Adrenal gland (tissue), 12 donors: ENCODE measurements around the gene MT1B. TPM values are rescaled to one million over a fixed set of nuclear protein-coding genes. Genes with fewer than 3 reads are reported as not detected.
"Not testable (repeated sequence)": the region's sequence is repeated elsewhere in the genome, so short reads cannot be mapped to it uniquely, and the experiment has no call there.

Experiments used
- DNase-seq, 7 donors: peaks; one replicate each; pipeline ENCODE4 v3.0.0-alpha.2; 2019 to 2020
- H3K27ac ChIP-seq, 5 donors: fragments of 200-600 bp; sonication (generic) in 4 of 5; 1 replicate in 3 of 5; 2 replicates in 2 of 5; pipeline versions ENCODE4 v1.5.1 to v1.8.0; 2016 to 2020; ENCODE audit warnings: mild to moderate bottlenecking in 1 of 5
- H3K27me3 ChIP-seq: fragments of 200-600 bp; 2 replicates; pipeline ENCODE4 v1.8.0; 2021
- H3K36me3 ChIP-seq, 2 donors: fragments of 200-600 bp; replicated peaks in 1 of 2; 1 replicate in 1 of 2; 2 replicates in 1 of 2; pipeline versions ENCODE4 v1.5.1 to v1.8.0; 2018 to 2022
- H3K4me1 ChIP-seq, 2 donors: fragments of 200-600 bp; replicated peaks in 1 of 2; 1 replicate in 1 of 2; 2 replicates in 1 of 2; pipeline versions ENCODE4 v1.5.1 to v1.8.0; 2018 to 2021
- H3K4me3 ChIP-seq, 4 donors: fragments of 200-600 bp; sonication (generic) in 3 of 4; one replicate each; pipeline ENCODE4 v1.5.1; 2016 to 2018
- H3K9me3 ChIP-seq, 3 donors: fragments of 200-600 bp; sonication (generic) in 1 of 3; replicated peaks in 1 of 3; 1 replicate in 2 of 3; 2 replicates in 1 of 3; pipeline versions ENCODE4 v1.5.1 to v1.8.0; 2016 to 2021
- POLR2A ChIP-seq, 2 donors: fragments of 450-650 bp; IDR thresholded peaks; one replicate each; pipeline ENCODE4 v1.6.1; 2017; ENCODE audit warnings: antibody characterized with exemption in 2 of 2, mild to moderate bottlenecking in 2 of 2, moderate library complexity in 1 of 2
- WGBS, 4 donors: extraction: QIAGEN DNeasy Blood & Tissue Kit in 2 of 4; methylation state at CpG; one replicate each; pipeline versions ENCODE4 v1.1.5 to v1.1.7; 2013 to 2017; 5-methylcytosine and 5-hydroxymethylcytosine counted together
- intact Hi-C, 2 donors: fragments of 100-400 bp; cut with DNase I; formaldehyde crosslinking; loops; one replicate each; pipeline versions ENCODE4 v1.14.1 to v1.15.0; 2022 to 2023
- polyA plus RNA-seq, 3 donors: library from polyadenylated mRNA; stranded (reverse); fragments of 200-250 nt in 2 of 3; fragments of 350-450 nt in 1 of 3; fragmentation: Illumina TruSeq in 1 of 3; extraction: RNeasy Lipid Tissue Mini Kit (QIAGEN cat#74804) in 1 of 3; gene quantifications; one replicate each; pipeline ENCODE4 v1.2.3, GENCODE V29; 2013 to 2014
- total RNA-seq, 9 donors: library from RNA; depleted of rRNA in 4 of 9; stranded (reverse); fragments of >200 nt in 4 of 9; fragments of 120-200 nt in 1 of 9; fragmentation: NEBNext Ultra II Directional in 1 of 9; extraction: Animal tissue kit (Norgen Biotek cat#: 25700) in 1 of 9; gene quantifications; one replicate each; pipeline versions ENCODE4 v1.1.0 to v1.2.4, GENCODE V29; 2013 to 2023
- TF ChIP-seq, protein P1 (sequence below), 6 experiments: fragments of 450-650 bp in 4 of 6; fragments of 200-600 bp in 2 of 6; sonication (generic) in 1 of 6; IDR thresholded peaks; 1 replicate in 5 of 6; 2 replicates in 1 of 6; pipeline versions ENCODE4 v1.5.1 to v1.8.0; 2016 to 2021; ENCODE audit warnings: antibody characterized with exemption in 6 of 6, mild to moderate bottlenecking in 2 of 6, moderate library complexity in 1 of 6
- donor health status: healthy with polysubstance abuse.
- donor health status: Bipolar disorder and iron deficiency.
- donor health status: DM: yes; HTN: yes; CAD: no.
- donor health status: DM: no; HTN: no; CAD: no.
- donor health status: DM: no; HTN: no; CAD: no.
- donor health status: DM: yes; HTN: yes; CAD: no.

The MT1B gene
- total and polyA plus RNA-seq, 12 donors, result not detected

DNA sequence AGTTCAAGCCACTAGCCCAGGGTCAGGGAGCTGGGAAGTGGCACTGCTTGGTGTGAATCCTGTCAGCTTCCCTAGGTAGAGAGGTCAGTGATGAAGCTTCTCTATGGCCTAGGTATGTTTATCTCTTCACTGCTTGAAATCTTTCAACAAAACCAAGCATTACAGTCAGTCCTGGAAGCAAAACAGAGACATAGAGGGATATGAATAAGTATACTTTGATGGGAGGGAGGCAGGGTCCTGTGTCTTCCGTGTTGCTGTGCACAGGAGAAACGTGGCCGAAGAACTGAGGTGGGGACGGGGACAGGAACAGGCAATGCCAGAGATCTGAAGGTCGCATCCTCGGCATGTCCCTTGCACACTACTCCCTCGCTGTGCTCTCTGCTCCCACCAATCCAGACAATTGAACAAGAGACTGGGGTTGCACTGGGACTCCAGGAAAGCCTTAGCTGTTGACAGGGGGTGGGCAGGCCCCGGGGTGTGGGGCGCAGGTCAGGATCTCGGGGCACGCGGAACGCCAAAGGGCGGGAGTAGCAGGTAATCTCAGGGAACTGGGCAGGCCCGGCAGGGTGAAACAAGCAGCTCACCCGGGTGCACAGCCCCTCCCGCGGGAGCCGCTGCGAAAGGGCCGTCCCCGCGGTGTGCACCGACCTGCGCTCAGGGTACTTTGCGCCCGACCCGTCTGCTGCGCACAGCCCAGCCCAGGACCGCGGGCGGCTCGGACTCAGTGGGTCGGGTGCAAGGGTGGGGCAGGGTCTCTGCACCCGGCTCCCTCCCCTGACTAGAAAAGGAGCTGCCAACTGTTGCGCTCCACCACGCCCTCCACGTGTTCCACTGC lies 17.5 kb downstream of the MT1B start, which contains the start of gene MT1H:
Gene MT1H (plus strand): TSS at position 810 of the 835 bp plus-strand sequence. CDS start 71 bp downstream, outside the sequence.
- Histone ChIP-seq H3K27ac (no peak within 1 kb of the TSS), H3K4me1 (peaks cover 0 to 7% of the 10 kb centered on the region in 2 donors), H3K9me3 (no peaks in the 10 kb centered on the region), H3K36me3 (no peaks in the 10 kb centered on the region), H3K4me3 (no peak within 1 kb of the TSS), H3K27me3 (peaks cover 10% of the 10 kb centered on the region)
- TF ChIP-seq, protein P1, sequence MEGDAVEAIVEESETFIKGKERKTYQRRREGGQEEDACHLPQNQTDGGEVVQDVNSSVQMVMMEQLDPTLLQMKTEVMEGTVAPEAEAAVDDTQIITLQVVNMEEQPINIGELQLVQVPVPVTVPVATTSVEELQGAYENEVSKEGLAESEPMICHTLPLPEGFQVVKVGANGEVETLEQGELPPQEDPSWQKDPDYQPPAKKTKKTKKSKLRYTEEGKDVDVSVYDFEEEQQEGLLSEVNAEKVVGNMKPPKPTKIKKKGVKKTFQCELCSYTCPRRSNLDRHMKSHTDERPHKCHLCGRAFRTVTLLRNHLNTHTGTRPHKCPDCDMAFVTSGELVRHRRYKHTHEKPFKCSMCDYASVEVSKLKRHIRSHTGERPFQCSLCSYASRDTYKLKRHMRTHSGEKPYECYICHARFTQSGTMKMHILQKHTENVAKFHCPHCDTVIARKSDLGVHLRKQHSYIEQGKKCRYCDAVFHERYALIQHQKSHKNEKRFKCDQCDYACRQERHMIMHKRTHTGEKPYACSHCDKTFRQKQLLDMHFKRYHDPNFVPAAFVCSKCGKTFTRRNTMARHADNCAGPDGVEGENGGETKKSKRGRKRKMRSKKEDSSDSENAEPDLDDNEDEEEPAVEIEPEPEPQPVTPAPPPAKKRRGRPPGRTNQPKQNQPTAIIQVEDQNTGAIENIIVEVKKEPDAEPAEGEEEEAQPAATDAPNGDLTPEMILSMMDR (IDR thresholded peaks at IDR 0.05), result no peak
- no peak for TF ChIP-seq POLR2A (IDR thresholded peaks at IDR 0.05)
- intact Hi-C loops, result no loop called here
- WGBS, 4 donors, result 32 to 55% (median 35%) methylated on average over 17 to 38 of the region's 38 CpGs
- no peak for DNase-seq

DNA sequence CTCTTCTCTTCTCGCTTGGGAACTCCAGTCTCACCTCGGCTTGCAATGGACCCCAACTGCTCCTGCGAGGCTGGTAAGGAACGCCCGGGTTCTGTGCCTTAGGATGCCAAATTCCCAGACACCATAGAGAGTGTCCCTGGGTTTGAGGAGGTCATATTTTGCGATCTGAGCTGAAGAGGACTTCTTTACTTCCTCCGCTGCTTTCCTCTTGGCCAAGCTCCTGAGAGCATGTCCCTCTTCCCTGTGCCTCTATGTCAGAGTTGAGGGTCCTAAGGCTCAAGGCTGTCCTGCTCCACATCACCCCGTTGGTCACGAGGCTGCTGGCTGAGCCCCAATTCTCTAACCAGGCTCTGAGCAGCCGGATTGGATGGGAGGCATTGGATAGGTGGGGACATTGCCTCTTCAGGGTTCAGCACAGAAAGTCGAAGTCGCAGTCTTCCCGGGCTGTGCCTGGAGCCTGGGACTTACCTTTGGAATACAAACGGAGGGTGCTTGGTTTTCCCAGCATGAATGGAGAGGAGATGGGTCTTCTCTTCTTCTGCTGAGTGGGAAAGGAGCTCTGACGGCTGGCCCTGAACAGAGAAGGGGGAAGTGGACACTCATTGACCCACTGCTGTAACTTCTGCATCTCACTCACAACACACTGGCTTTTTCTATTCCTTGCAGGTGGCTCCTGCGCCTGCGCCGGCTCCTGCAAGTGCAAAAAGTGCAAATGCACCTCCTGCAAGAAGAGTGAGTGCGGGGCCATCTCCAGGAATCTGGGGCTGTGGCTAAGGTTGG lies 18.3 kb downstream of the MT1B start:
- Histone ChIP-seq H3K27me3 (peaks cover 10% of the 10 kb centered on the region), H3K36me3 (no peaks in the 10 kb centered on the region)
- no peak for DNase-seq

DNA sequence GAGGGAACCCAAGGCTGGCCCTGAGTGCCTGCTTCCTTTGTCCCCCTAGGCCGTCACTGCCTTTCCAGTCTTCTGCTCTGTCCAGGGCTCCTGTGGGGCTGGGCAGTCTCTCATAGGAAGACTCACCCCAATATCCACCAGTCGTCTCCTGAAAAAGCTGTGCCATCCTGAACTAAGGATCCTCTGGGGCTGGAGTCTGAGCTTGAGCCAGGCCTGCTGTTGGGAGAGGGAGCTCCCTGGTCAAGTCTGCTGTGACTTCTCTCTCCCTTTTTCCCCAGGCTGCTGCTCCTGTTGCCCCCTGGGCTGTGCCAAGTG lies 18.9 kb downstream of the MT1B start:
- H3K36me3 ChIP-seq, result no peaks in the 10 kb centered on the region
- DNase-seq, result no peak
- TF ChIP-seq POLR2A (IDR thresholded peaks at IDR 0.05), result no peak
- TF ChIP-seq, protein P1 (IDR thresholded peaks at IDR 0.05), result no peak
- intact Hi-C loops, result no loop called here
- no peak overlapping the region for H3K4me3 ChIP-seq
- H3K4me1 ChIP-seq, result peaks cover 0 to 7% of the 10 kb centered on the region in 2 donors
- 56 to 84% (median 73%) methylated on average over 2 of the region's 2 CpGs for WGBS, 4 donors
- H3K9me3 ChIP-seq, result no peaks in the 10 kb centered on the region
- H3K27me3 ChIP-seq, result peaks cover 10% of the 10 kb centered on the region
- H3K27ac ChIP-seq, result no peak overlapping the region

More for the DNA sequence above, 18.3 kb downstream of the MT1B start:
- intact Hi-C loops, result no loop called here
- TF ChIP-seq POLR2A (IDR thresholded peaks at IDR 0.05), result no peak
- TF ChIP-seq, protein P1 (IDR thresholded peaks at IDR 0.05), result no peak
- Histone ChIP-seq H3K9me3 (no peaks in the 10 kb centered on the region), H3K27ac (no peak overlapping the region), H3K4me3 (no peak overlapping the region), H3K4me1 (peaks cover 0 to 7% of the 10 kb centered on the region in 2 donors)
- 39 to 61% (median 44%) methylated on average over 18 to 19 of the region's 19 CpGs for WGBS, 4 donors

DNA sequence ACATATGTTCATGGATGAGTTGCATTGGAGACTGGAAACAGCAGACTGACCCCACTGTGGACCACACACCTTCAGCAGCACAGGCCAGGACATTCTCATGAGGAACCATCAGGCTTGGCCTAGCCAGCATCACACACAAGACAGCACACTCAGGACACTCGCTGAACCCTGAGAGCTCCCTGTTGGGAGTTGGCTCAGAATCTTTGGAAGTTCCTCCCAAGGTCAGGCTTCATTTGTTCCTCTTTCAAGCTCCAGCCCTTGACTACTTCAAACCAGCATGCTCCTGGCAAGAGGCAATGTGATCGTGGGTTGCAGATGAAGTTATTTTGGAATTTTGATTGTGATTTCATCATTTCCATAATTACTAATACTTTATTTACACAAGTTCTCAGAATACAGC lies 20.0 kb downstream of the MT1B start:
- H3K36me3 ChIP-seq, H3K9me3 ChIP-seq, intact Hi-C loops, H3K4me3 ChIP-seq, H3K27ac ChIP-seq, DNase-seq: not testable (repeated sequence)
- H3K27me3 ChIP-seq, result peaks cover 10% of the 10 kb centered on the region
- H3K4me1 ChIP-seq, result peaks cover 0 to 10% of the 10 kb centered on the region in 2 donors
- WGBS, 4 donors, result 29 to 48% (median 36%) methylated on average over 2 of the region's 2 CpGs

DNA sequence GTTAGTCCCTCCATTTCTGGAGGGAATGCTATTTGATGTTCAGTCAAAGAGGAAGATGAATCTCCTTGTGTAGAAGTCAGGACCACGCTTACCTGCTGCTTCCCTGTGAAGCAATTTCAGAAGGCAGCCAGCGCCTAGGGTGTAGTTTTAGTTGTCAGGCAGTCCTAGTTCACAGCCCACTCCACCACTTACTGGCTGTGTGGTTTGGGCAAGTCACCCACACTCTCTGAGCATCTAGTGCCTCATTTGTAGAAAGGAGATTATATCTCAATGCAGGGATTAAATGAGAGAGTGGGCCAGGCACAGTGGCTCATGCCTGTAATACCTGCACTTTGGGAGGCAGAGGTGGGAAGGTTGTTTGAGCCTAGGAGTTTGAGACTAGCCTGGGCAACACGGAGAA lies 20.5 kb downstream of the MT1B start:
- intact Hi-C loops, result not testable (repeated sequence)

More for the DNA sequence above, 20.5 kb downstream of the MT1B start:
- not testable (repeated sequence) for H3K27ac ChIP-seq, H3K36me3 ChIP-seq, DNase-seq, H3K4me3 ChIP-seq, H3K9me3 ChIP-seq
- WGBS, 4 donors, result 63 to 89% (median 80%) methylated on average over 3 of the region's 3 CpGs
- H3K27me3 ChIP-seq, result peaks cover 10% of the 10 kb centered on the region
- peaks cover 0 to 10% of the 10 kb centered on the region in 2 donors for H3K4me1 ChIP-seq
